ENCODE results near the gene CCDC167.

GRCh38 chr6:37491171-37491829, 8.4 kb downstream of the CCDC167 start:
- no peak for TF ChIP-seq CTCF (IDR thresholded peaks at IDR 0.05)
- no peak for TF ChIP-seq EZH2 (IDR thresholded peaks at IDR 0.05; ENCODE audit: borderline replicate concordance, insufficient read depth, low read depth, low read length, poor library complexity, severe bottlenecking)

Data from B cell (primary cell).